IPS DF 6.9 (cell line): ENCODE measurements around the gene EPAS1.

Source experiments
- DNase-seq: peaks from one replicate; pipeline ENCODE4 v3.0.0-alpha.2; 2013; ENCODE audit warnings: low read depth, low spot score
- H3K27ac ChIP-seq: one replicate; pipeline ENCODE4 v1.5.1; 2013; ENCODE audit warnings: low read length, control low read depth
- H3K27me3 ChIP-seq: 2 replicates; pipeline ENCODE4 v1.6.1; 2013; ENCODE audit warnings: mild to moderate bottlenecking, low read length; ENCODE audit not compliant: control insufficient read depth, insufficient read depth
- H3K36me3 ChIP-seq: 2 replicates; pipeline ENCODE4 v1.6.1; 2013; ENCODE audit warnings: low read length; ENCODE audit not compliant: control insufficient read depth, insufficient read depth
- H3K4me1 ChIP-seq: 2 replicates; pipeline ENCODE4 v1.6.1; 2013; ENCODE audit warnings: low read length; ENCODE audit not compliant: control insufficient read depth, insufficient read depth
- H3K4me3 ChIP-seq: 2 replicates; pipeline ENCODE4 v1.5.1; 2013; ENCODE audit warnings: mild to moderate bottlenecking, low read length
- H3K9me3 ChIP-seq: 2 replicates; pipeline ENCODE4 v1.6.1; 2013; ENCODE audit warnings: low read length, inconsistent platforms; ENCODE audit not compliant: control insufficient read depth, insufficient read depth
- WGBS: extraction: QIAGEN DNeasy Blood & Tissue Kit; methylation state at CpG from one replicate; pipeline ENCODE4 v1.1.7; 2013; ENCODE audit warnings: mixed read lengths, missing lambda C conversion rate; ENCODE audit not compliant: insufficient read length, insufficient coverage; 5-methylcytosine and 5-hydroxymethylcytosine counted together

Gene EPAS1

DNA sequence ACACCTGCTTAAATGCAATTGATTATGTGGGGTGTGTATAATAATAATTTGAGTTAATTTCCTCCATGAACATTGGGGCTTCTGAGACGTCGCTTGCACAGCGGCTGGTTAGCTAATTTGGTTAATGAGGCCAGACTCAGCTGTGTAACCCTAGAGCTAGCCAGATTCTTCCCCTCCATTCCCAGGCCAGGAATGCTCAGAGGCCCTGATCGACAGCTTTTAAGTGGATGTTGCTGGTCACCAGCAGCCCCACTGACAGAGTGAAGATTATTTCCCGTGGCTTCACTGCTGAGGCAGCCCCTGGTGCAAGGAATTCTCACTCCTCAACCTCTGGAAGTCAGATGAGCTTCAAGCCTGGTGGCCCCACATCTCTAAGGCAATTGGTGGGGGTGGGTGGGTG, 12.4 kb upstream of the EPAS1 start:
- Histone ChIP-seq H3K9me3 (no peaks in the 10 kb centered on the region), H3K36me3 (no peaks in the 10 kb centered on the region), H3K4me1 (no peaks in the 10 kb centered on the region), H3K27me3 (no peaks in the 10 kb centered on the region), H3K27ac (no peak overlapping the region), H3K4me3 (no peak overlapping the region)
- DNase-seq: no peak
- no CpG with 5 or more reads among the region's 5 CpGs for WGBS

DNA sequence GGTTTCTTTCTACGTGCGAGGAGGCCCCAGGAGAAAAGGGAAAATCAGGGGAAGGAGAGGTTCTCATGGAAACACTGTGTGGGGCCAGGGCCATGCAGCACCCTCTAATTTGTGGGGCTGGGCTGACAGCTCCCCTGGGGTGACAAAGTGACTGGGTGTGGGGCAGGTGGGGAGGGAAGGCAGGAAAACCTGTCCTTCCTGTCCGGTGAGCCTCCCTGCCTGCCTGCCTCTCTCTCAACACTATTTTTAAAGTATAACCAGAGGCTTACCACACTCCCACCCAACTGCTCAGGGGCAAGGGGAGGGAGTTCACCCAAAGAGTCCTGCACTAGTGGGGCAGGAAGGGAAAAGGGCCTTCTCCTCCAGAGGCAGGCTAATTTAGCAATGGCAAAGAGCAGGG, 10.5 kb upstream of the EPAS1 start:
- Histone ChIP-seq H3K4me1 (no peaks in the 10 kb centered on the region), H3K36me3 (no peaks in the 10 kb centered on the region), H3K9me3 (no peaks in the 10 kb centered on the region), H3K27ac (no peak overlapping the region), H3K4me3 (no peak overlapping the region), H3K27me3 (no peaks in the 10 kb centered on the region)
- no CpG with 5 or more reads among the region's 3 CpGs for WGBS
- DNase-seq: no peak

GRCh38 chr2:46290078-46290477, 7.1 kb upstream of the EPAS1 start:
- no peaks in the 10 kb centered on the region for H3K9me3 ChIP-seq
- no peaks in the 10 kb centered on the region for H3K36me3 ChIP-seq
- H3K4me3 ChIP-seq: no peak overlapping the region
- H3K4me1 ChIP-seq: no peaks in the 10 kb centered on the region
- WGBS: no CpG with 5 or more reads among the region's 5 CpGs
- no peaks in the 10 kb centered on the region for H3K27me3 ChIP-seq
- no peak overlapping the region for H3K27ac ChIP-seq
- no peak for DNase-seq

DNA sequence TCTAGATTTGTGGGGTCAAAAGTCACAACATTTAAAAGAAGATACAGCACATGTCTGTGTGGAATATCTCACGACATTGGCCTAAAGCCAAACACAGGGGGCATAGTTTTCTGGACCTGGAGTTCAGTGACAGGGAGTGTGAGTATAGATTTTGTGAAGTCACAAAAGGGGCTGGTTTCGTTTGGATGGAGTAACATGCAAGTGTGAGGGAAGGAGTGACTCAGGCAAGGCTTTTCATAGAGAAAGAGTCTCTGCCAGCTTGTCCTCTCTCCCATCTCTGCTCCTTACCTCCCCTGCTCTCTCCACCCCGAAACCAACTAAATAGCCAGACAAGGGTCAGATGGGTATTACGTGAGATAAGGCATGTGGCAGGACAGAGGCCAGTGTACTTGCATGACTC, 3.7 kb upstream of the EPAS1 start:
- H3K4me3 ChIP-seq: no peak overlapping the region
- peaks cover 18% of the 10 kb centered on the region for H3K27me3 ChIP-seq
- no peak for DNase-seq
- no peaks in the 10 kb centered on the region for H3K9me3 ChIP-seq
- H3K4me1 ChIP-seq: peaks cover 1% of the 10 kb centered on the region
- WGBS: no CpG with 5 or more reads among the region's 4 CpGs
- no peak overlapping the region for H3K27ac ChIP-seq
- H3K36me3 ChIP-seq: no peaks in the 10 kb centered on the region

DNA sequence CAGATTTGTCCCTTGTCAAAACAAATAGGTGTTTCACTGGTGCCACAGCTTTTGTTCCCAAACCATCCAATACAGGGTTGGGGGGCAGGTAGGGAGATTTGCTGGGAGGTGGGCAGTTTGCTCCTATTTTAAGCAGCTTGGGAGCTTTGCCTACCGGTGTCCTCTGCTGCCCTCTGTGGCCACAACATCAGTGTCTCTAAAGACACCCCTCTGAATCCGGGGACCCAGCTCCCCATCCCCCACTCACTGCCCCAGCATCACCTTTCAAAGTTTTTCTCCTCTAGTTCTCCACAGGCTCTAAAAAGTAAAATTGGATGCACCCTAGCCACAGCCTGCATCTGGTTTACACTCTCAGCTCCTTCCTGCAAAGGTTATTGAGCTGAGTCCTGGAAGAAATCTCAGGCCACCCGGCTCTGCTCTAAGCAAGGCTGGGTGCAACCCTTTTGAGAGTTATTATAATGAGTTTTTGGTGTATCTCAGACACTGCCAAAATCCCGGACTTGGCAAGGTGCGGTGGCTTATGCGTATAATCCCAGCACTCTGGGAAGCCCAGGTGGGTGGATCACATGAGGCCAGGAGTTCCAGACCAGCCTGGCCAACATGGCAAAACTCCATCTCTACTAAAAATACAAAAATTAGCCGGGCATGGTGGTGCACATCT, 2.9 kb upstream of the EPAS1 start:
- H3K36me3 ChIP-seq: no peaks in the 10 kb centered on the region
- DNase-seq: no peak
- H3K9me3 ChIP-seq: no peaks in the 10 kb centered on the region
- H3K4me1 ChIP-seq: peaks cover 1% of the 10 kb centered on the region
- H3K4me3 ChIP-seq: no peak overlapping the region
- H3K27ac ChIP-seq: no peak overlapping the region
- no CpG with 5 or more reads among the region's 7 CpGs for WGBS
- peaks cover 26% of the 10 kb centered on the region for H3K27me3 ChIP-seq

DNA sequence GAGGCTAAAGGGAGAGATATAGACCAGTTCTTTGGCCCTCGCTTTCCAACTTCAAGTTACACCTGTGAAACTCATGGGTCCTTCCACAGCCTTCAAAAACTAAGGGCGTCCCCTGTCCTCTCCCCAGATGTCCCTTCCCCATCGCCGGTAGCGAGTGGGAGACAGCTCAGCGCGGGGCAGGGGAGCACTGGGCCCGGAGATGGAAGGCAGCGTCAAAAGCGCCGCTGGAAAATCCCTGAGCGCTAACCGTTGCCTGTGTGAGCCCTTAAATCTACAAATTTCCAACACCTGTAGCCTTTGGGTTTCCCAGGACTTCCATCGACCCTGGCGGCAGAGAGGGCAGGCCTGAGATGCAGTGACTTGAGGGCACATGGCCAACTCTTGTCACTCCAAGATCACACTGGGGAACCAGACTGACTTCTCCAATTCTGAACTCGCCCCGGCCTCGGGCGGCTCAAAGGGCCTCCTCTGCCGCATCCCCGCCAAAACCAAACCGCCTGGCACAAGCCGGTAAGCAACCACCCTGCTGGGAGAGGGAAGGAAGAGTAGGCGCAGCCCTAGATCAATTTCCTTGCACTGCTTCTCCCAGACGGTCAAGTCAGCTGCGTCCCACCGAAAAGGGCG, 879 bp upstream of the EPAS1 start:
- Histone ChIP-seq H3K27me3 (peaks cover 43% of the 10 kb centered on the region), H3K4me1 (peaks cover 3% of the 10 kb centered on the region), H3K27ac (no peak overlapping the region), H3K36me3 (no peaks in the 10 kb centered on the region), H3K4me3 (peak overlapping the region; percentile 34; the same call in 1 of the 2 replicates), H3K9me3 (no peaks in the 10 kb centered on the region)
- DNase-seq: no peak
- no CpG with 5 or more reads among the region's 28 CpGs for WGBS

GRCh38 chr2:46297546-46298271, 502 bp downstream of the EPAS1 start:
- peak overlapping the region; percentile 61; the same call in 1 of the 2 replicates for H3K4me3 ChIP-seq
- peaks cover 43% of the 10 kb centered on the region for H3K27me3 ChIP-seq
- DNase-seq: no peak
- peaks cover 3% of the 10 kb centered on the region for H3K4me1 ChIP-seq
- no peak overlapping the region for H3K27ac ChIP-seq
- no CpG with 5 or more reads among the region's 65 CpGs for WGBS
- H3K36me3 ChIP-seq: no peaks in the 10 kb centered on the region
- H3K9me3 ChIP-seq: no peaks in the 10 kb centered on the region

DNA sequence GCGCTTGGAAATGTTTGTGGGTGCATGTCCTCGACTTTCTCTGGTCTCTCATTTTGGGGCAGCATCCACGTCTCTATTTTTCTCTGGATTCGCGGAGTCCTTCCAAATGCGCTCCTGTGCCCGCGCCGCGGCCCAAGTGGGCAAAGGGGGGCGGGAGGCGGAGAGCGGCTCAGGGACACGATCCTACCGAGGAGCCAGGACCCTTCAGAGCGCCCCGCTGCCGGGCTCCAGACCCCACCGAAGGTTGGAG, 990 bp downstream of the EPAS1 start:
- H3K9me3 ChIP-seq: no peaks in the 10 kb centered on the region
- H3K27ac ChIP-seq: no peak overlapping the region
- no CpG with 5 or more reads among the region's 19 CpGs for WGBS
- no peak for DNase-seq
- H3K27me3 ChIP-seq: peaks cover 43% of the 10 kb centered on the region
- peaks cover 3% of the 10 kb centered on the region for H3K4me1 ChIP-seq
- peak overlapping the region; percentile 61; the same call in 1 of the 2 replicates for H3K4me3 ChIP-seq
- no peaks in the 10 kb centered on the region for H3K36me3 ChIP-seq

DNA sequence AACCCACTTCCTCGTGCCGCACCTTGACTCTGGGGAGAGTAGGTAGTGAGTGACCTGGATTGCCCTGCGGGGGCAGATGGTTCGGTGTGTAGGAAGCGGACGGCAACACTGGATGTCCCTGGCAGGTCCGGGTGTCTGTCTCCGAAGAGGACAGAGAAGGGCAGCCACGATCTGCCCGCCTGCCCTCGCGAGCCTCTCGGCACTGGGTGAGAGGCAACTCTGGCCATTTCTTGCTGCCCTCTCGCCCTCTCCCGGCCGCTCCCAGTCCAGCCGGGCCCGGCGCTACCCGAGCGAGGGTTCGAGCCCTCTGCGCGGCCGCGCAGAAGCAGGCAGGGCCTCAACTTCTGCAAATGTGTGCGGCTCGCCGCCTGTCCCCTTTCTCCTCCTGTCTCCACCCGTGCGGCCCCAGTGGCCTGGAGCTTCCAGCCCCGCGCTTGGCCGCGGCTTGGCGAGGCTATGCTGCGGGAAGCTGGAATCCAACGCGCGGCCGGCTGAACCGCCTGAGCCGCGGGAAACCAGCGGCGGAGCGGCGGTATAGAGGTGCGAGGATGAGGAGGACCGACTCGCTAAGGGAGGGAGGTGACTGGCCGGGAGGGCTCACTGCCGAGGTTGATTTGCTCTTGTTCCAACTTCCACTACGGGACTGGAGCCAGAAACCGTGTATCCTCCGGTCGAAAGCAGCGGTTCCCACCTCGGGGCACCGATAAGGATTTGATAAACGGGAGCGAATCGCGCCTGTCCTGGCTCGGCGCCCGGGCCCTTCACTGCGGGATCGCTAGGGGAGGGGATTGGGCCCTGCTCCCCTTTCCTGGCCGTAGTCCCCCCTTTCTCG, 1.5 kb downstream of the EPAS1 start:
- no peak for DNase-seq
- WGBS: no CpG with 5 or more reads among the region's 71 CpGs
- H3K9me3 ChIP-seq: no peaks in the 10 kb centered on the region
- H3K36me3 ChIP-seq: no peaks in the 10 kb centered on the region
- H3K27ac ChIP-seq: no peak overlapping the region
- peak overlapping the region; percentile 61; the same call in 1 of the 2 replicates for H3K4me3 ChIP-seq
- peaks cover 43% of the 10 kb centered on the region for H3K27me3 ChIP-seq
- H3K4me1 ChIP-seq: peaks cover 3% of the 10 kb centered on the region
